ENCODE measurements around the gene ARHGAP15. TPM values are rescaled to one million over a fixed set of nuclear protein-coding genes. Genes with fewer than 3 reads are reported as not detected.

Gene ARHGAP15
- total and polyA plus RNA-seq, 3 donors from 2014 or later = 2.2 to 15.0 (median 7.7) TPM

- no peak overlapping the region for H3K4me3 ChIP-seq
- TF ChIP-seq CTCF (IDR thresholded peaks at IDR 0.05) = no peak
- no peak for TF ChIP-seq POLR2A (IDR thresholded peaks at IDR 0.05)
- no peak overlapping the region for H3K27ac ChIP-seq
- no peaks in the 10 kb centered on the region for H3K36me3 ChIP-seq (ENCODE audit: low read depth, missing control alignments)
- no peak for DNase-seq
- intact Hi-C loops (cut with DNase I; ENCODE audit: low total_unique reads) = no loop called here
- no peaks in the 10 kb centered on the region for H3K9me3 ChIP-seq
- H3K4me1 ChIP-seq = no peaks in the 10 kb centered on the region
- H3K27me3 ChIP-seq = no peaks in the 10 kb centered on the region
These were observed 456.9 kb downstream of the ARHGAP15 start for GRCh38 chr2:143586119-143586518.

GRCh38 chr2:143588746-143589145, 459.5 kb downstream of the ARHGAP15 start:
- no peak for TF ChIP-seq POLR2A (IDR thresholded peaks at IDR 0.05)
- intact Hi-C loops (cut with DNase I; ENCODE audit: low total_unique reads) = no loop called here
- Histone ChIP-seq H3K27me3 (no peaks in the 10 kb centered on the region), H3K4me3 (no peak overlapping the region), H3K36me3 (ENCODE audit: low read depth, missing control alignments) (no peaks in the 10 kb centered on the region), H3K9me3 (no peaks in the 10 kb centered on the region), H3K4me1 (no peaks in the 10 kb centered on the region), H3K27ac (no peak overlapping the region)
- DNase-seq = no peak

- H3K4me3 ChIP-seq = no peak overlapping the region
- WGBS, 2 donors = 88 to 90% methylated on average over 7 of the region's 7 CpGs
- intact Hi-C loops (cut with DNase I; ENCODE audit: low total_unique reads) = no loop called here
- H3K4me1 ChIP-seq = no peaks in the 10 kb centered on the region
- H3K27ac ChIP-seq = no peak overlapping the region
- H3K36me3 ChIP-seq (ENCODE audit: low read depth, missing control alignments) = no peaks in the 10 kb centered on the region
- DNase-seq = no peak
- TF ChIP-seq CTCF (IDR thresholded peaks at IDR 0.05) (no peak), POLR2A (IDR thresholded peaks at IDR 0.05) (no peak)
- no peaks in the 10 kb centered on the region for H3K9me3 ChIP-seq
- no peaks in the 10 kb centered on the region for H3K27me3 ChIP-seq
These were observed 464.9 kb downstream of the ARHGAP15 start for GRCh38 chr2:143594161-143594560.

- WGBS, 2 donors = 47 to 69% methylated on average over 2 of the region's 2 CpGs
- Histone ChIP-seq H3K27ac (no peak overlapping the region), H3K4me1 (no peaks in the 10 kb centered on the region), H3K27me3 (no peaks in the 10 kb centered on the region), H3K4me3 (no peak overlapping the region), H3K36me3 (ENCODE audit: low read depth, missing control alignments) (no peaks in the 10 kb centered on the region), H3K9me3 (no peaks in the 10 kb centered on the region)
- DNase-seq = no peak
- intact Hi-C loops (cut with DNase I; ENCODE audit: low total_unique reads) = no loop called here
- TF ChIP-seq POLR2A (IDR thresholded peaks at IDR 0.05) (no peak), CTCF (IDR thresholded peaks at IDR 0.05) (no peak)
These were observed 465.5 kb downstream of the ARHGAP15 start for GRCh38 chr2:143594745-143595144.

GRCh38 chr2:143600116-143600515, 470.9 kb downstream of the ARHGAP15 start:
- H3K4me3 ChIP-seq = no peak overlapping the region
- H3K27ac ChIP-seq = no peak overlapping the region
- TF ChIP-seq CTCF (IDR thresholded peaks at IDR 0.05) (no peak), POLR2A (IDR thresholded peaks at IDR 0.05) (no peak)
- H3K27me3 ChIP-seq = no peaks in the 10 kb centered on the region
- WGBS, 2 donors = 67 to 75% methylated on average over 2 of the region's 2 CpGs
- no peaks in the 10 kb centered on the region for H3K36me3 ChIP-seq (ENCODE audit: low read depth, missing control alignments)
- no peaks in the 10 kb centered on the region for H3K9me3 ChIP-seq
- intact Hi-C loops (cut with DNase I; ENCODE audit: low total_unique reads) = no loop called here
- no peaks in the 10 kb centered on the region for H3K4me1 ChIP-seq
- no peak for DNase-seq
